Hepatic stellate cell (primary cell): Measurements from ENCODE around the gene DOCK11.

ENCODE experiments used
- DNase-seq: peaks from one replicate; pipeline ENCODE4 v3.0.0; 2011; ENCODE audit warnings: low spot score

Gene DOCK11

DNA sequence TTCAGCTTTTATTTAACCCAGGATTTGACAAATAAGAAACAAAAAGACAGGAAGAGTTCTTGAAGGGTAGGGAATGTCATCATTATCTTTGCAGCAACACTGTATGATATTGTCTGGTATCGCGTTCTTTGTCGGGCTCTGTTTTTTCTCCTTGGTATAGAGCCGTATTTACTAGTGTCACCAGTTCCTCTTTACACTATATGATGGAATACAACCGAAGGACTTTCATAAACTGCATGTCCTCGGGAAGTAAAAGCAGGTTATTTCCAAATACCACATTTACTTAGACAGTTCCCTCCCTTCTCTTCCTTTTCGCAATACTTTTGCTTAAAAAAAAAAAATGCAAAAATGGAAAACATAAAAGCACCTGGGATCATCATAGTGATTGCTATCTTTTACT is 135.2 kb downstream of the DOCK11 start:
- DNase-seq: no peak

DNA sequence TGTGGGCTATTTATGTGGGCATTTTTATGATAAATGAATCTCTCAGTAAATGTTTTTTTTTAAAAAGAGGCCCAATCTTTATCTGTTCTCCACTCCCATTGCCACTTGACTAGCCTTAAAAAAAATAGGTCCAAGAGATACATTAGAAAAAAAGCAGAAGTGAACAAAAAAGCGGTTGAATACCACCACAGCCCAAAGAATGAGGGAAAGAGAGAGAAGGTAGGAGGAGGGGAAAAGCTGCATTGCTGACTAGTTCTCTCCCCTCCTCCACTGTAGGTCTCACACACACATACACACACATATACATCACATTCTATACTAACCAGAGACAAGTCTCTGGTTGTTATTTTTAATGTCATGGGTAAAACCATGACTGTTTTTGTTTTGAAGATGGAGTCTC is 136.0 kb downstream of the DOCK11 start:
- no peak for DNase-seq

DNA sequence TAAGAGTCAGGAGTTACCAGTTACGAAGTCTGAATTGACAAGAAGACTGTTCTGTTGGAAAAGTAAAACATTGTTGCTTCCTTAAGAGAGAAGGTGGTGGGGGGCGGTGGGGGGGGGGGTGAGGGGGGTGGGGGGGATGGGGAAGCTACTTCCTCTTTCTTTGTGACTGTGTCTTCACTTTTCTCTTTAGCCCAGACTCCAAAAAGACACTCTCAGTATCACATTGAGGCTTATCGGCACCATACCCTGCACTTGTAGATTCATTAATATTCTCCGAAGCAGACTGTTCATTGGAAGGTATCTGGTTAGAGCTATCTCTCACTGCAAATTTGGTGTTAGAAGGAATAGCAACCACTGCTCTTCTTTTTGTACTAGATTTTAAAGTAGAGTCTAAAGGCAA is 137.2 kb downstream of the DOCK11 start:
- DNase-seq: no peak

DNA sequence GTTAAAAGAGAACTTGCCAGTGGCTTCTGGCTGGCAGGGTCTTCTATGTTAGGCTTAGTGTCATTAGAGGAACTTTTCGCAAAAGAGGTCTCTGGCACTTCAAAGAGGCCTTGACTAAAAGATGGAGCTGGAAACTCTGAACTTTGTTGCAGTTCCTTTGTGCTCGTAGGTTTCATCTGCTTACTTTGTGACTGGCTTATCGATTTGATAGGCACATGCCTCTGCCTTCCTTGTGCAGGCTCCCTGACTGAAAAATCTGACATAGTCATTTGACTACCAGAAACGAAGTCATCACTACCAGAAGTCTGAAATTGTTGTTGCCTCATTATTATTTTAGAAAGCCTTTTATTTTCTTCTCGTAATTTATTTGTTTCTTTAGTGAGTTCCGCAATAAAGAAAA is 137.9 kb downstream of the DOCK11 start:
- no peak for DNase-seq

DNA sequence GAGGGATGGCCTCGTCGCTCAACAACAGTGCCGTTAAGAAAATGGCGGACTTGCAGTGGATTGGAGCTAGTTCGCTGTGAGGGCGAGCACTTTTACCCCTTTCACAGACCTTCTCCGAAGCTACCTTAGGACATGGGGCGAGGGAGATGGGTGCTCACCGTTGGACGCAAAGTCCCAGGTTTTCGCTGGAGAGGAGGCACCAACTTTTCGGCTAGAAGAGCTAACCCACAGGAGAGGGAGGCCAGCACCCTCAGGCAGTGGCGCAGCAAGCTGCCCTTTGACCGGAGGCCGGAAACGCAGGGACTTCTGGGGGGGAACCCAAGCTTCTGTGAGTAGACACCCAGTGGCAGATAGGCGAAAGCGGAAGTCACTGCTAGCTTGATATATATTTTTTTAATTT is 138.7 kb downstream of the DOCK11 start:
- no peak for DNase-seq

DNA sequence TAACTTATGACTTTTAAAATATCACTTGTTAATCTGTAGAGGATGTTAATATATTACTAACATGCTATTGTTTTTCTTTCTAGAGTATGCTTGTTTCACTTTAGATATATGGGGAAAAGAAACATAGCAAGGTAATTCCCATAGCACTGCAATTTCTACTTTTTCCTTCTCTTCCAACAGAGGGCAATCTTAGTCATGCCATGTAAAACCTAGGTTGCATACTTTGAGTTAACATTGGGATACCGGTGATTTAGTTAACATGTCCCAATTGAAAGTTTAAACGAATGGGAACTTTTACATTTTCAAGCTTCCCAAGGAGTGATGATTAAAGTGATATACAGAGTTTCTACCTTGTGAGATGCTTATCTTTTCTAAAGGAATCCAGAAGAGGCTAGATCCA is 142.4 kb downstream of the DOCK11 start:
- no peak for DNase-seq

DNA sequence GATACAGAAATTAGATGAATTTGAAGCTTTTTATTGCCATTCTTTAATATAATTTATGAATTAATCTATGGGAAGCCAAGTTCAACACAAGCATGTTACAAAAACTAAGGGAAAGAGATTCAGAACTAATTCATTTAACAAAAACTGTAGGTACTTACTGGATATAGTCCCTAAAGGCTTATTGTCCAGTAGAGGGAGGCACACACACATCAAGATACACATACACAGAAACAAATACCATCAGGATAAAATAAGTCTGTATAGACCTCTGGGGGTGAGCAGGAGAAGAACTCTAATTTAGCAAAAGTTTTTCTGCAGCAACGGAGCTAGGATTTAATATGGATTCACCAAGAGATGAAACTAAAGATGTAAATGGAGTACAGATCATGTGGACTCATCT is 148.8 kb downstream of the DOCK11 start:
- DNase-seq: peak; percentile 22

DNA sequence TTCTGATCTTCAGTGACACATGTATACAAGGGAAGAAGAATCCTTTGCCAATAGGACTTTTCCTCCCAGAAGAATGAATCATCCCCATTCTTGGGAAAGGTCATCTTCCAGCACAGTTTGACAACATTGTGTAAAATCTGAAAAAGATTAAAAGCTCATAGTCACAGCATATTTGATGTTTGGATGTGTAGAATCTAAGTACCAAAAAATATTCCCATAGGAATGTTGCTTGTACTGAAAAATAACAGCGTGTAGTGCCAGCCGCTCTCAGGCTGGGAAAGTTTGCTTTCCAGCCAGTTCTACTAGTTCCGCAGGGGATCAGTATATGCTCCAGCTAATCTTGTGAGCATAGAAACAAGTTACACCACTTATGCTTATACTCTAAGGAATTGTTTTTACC is 157.1 kb downstream of the DOCK11 start:
- DNase-seq: no peak

DNA sequence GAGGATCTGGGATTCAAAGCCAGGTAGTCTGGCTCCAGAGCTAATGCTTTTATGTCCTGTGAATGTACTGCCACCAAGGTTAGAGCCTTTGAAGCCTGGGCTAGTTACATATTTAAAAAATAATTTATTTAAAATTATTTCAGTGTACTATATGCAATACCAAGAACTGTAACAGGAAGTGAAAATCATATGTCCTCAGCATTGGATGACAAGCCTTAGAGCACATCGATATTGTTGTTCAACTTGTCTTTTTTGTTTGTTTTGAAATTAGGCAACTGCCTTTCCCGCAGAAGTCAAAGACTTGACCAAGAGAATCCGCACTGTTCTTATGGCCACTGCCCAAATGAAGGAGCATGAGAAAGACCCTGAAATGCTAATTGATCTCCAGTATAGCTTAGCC is 158.7 kb downstream of the DOCK11 start:
- DNase-seq: no peak

DNA sequence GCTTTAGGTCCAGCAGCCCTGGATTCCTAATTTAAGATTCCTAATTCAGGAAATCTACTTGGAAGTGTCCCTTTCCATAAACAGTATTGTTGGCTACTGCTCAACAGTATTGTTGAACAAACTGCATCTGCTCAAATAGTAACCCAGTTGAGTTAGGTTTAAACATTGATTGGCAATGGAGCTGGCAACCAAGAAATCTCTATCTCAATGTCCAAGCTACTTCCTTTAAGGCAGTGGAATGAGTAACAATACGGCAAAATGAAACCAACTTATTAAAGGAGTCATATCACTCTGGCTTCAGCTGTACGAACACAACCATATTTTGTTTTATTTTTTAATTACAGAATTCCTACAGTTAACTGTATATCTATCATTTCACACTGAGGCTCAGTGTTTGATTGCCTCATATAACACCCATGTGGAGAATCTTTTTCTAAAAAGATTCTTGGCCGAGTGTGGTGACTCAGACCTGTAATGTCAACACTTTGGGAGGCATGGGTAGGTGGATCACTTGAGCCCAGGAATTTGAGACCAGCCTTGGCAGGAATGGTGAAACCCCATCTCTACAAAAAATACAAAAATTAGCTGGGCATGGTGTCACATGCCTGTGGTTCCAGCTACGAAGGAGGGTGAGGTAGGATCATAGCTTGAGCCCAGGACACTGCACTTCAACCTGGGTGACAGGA is 160.1 kb downstream of the DOCK11 start:
- DNase-seq: peak; percentile 3

DNA sequence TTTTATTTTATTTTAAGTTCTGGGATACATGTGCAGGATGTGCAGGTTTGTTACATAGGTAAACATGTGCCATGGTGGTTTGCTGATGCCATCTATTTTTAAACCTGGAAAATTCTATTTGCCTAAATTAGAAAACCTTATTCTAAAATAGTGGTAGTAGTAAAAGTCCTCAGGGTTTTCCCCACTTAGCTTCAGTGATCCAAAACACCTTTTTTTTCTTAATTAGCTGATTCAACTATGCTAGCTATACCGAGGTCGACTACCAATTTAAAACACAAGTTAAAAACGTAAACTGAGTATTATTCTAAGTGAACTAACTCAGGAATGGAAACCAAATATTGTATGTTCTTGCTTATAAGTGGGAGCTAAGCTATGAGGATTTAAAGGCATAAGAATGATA is 161.8 kb downstream of the DOCK11 start:
- DNase-seq: no peak

DNA sequence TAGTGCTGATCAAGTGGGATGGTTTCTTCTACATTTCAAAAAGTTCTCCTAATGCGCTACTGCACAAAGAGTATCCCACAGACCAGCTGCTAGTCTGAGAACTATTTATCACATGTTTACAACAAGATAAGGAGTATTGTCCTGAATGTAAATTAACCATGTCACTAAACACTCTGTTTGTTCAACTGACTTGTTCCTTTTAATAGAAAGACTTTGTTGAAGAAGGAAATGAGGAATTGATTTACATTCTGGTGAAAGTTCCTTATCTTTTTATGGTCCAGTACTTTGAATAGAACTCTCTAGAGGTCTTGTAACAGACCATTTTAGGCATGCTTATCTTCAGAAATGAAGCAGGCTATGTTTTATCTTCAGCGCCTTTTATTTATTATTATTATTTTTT is 164.5 kb downstream of the DOCK11 start:
- DNase-seq: no peak

DNA sequence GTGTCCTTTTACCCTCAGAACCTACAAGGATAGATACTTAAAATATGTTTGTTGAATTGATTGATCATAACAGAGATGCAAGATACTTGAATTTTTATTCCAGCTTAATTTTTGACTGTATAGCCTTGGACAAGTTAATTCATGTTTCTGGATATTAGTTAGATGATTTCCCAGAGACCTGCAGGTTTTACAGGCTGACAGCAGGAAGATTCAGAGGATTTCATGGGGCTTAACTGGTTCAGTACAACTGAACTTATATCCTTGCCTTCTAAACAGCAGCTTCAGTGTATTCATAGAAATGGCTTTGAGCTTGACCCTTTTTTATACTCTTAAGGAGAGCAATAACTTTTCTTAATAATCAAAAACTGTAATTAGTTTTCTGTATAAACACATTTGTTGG is 169.6 kb downstream of the DOCK11 start:
- no peak for DNase-seq

DNA sequence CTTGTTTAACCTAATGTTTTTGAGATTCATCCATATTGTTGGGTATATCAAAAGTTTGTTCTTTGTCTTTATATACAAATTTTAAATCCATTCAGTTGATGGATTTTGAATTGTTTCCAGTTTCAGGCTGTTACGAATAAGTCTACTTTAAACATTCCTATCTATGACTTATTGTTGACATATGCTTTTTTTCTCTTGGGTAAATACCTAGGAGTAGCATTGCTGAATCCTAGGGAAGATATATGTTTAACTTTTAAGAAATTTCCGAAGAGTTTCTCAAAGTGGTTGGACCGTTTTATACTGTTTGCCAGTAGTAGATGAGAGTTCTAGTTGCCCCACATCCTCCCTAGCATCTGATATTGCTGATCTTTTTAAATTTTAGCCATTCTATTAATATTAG is 170.9 kb downstream of the DOCK11 start:
- no peak for DNase-seq

DNA sequence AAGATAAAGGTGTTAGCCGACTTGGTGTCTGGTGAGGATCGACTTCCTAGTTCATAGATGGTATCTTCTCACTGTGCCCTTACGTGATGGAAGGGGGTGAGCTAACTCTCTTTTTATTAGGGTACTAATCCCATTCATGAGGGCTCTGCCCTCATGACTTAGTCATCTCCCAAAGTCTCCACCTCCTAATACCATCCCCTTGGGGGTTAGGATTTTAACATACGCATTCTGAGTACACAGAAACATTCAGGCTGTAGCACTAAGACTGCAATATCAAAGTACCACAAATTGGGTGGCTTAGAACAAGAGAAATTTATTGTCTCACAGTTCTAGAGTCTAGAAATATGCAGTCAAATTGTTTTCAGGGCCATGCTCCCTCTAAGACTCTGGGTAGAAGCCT is 173.8 kb downstream of the DOCK11 start:
- DNase-seq: no peak

DNA sequence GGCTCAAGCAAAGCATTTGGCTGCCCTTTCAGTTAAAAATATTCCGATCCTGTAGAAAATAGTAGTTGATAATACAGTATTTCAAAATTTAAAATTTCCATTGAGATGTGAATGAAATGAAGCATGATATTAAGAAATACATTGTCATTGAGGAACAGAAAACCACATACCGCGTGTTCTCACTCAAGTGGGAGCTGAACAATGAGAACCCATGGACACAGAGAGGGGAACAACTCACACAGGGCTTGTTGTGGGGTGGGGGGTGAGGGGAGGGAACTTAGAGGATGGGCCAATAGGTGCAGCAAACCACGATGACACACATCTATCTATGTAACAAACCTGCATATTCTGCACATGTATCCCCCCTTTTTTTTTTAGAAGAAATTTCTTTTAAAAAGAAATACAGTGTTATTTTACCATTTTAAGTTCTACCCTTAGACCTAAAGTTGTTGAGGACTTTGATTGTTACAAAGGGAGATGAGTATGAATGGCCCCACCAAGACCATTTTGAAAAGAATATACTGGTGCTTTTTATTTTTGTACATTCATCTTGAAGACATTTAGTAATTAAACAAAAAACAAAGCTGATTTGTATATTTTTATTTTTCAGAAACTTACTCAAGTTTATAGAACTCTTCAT is 179.8 kb downstream of the DOCK11 start:
- no peak for DNase-seq

DNA sequence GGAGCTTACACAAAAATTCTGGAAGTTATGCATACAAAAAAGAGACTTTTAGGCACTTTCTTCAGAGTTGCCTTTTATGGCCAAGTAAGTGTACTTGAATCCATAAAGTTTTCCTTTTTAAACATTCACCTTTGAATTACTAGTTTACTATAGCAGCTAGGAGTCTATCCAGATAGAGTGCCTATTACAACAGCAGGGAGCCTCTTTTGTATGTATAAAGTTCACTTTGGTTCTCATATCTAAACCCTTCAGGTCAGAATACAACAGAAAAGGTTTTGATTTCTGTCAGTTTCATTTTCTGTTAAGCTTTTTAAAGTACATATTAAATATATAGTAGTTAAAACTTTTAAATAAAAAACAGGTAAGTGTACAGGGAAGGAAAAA is 180.3 kb downstream of the DOCK11 start:
- no peak for DNase-seq

DNA sequence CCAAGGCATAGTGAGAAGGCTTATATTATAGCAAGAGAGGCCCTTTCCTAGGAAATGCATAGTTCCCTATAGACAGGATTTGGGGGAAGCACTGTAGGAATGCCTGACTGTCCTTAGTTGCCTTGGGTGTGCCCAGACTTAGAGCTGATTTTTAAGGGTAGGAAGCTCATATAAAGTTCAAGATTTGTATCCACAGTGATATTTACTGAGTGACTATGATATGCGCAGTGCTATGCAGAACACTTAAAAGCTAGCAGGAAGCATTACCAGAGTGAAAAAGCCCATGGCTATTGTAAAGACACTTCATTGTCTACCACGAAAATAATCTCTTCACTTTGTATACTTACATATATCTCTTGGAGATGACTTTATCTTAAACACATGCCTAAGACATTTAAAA is 181.7 kb downstream of the DOCK11 start:
- no peak for DNase-seq

DNA sequence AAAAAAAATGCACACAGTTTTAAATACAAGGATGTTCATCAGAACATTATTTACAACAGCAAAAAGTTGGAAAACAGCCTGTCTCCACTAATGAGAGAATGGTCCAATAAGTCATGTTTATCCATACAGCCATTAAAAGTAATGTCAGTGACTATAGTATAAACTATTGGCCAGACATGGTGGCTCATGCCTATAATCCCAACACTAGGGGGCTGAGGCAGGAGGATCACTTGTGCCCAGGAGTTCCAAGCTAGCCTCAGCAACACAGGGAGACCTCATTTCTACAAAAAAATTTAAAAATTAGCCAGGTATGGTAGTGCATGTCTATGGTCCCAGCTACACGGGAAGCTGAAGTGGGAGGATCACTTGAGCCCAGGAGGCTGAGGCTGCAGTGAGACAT is 183.7 kb downstream of the DOCK11 start:
- no peak for DNase-seq

DNA sequence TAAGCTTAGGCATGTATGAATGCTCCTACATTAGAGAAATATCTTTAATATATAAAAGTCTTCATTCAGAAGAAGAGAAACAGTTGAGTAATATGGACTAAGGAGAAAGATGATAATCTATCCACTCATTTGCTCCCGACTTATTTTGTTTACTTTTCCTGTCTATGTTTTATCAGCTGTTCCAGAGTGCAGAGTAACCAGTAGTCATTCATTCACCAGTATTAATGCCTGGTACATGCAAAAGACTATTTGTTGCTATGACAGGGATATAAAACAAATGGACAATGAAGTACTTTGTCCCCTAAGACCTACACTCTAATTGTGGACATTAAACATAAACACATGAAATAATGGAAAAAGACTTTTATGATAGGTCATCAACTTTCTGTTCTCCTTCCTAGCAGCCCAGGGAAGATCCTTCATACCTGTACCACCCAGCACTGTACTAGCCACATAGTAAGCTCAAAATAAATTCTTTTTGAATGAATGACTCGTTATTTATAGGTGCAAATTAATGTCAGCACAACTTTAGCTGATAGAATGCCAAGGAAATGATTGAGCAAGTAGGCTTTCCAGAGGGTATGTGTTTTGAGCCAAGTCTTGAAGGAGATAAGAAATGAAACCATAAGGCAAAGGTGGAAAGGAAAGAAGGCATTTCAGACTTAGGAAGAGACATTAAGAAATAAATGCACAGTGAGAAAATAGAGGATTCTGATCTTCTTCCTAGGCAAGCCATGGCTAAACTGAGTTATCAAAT is 186.8 kb downstream of the DOCK11 start:
- no peak for DNase-seq

DNA sequence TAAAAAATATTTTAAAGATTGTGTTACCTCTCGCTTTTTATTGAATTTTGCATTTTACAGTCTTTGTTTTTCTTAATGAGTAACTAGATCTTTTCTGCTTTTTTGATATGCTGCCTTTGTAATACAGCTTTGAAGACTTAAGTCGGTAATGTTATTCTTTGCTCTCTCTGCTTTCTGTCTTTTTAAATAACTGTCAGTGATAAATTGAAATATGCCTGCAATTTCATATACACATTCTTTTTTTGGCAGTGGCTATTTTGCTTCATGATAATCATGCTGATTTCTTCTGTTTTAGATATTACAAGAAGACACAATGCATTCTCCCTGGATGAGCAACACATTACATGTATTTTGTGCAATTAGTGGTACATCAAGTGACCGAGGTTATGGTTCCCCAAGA is 189.8 kb downstream of the DOCK11 start:
- DNase-seq: no peak

DNA sequence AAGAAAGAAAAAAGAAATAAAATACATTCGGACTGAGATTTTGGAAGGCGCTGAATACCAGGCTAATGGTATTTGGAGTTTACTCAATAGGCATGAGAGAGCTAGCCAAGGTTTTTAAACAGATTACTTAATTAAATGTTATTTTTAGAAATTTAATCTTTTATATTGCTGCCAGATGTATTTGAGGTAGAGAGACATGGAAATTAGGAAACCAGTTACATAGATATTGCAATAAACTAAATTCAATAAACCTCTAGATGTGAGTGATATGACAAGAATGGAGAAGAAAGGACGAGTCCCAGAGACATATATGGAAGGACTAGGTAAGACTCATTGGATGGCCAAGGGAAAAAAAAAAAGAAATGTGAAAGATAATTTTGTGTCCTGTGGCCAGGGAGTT is 193.3 kb downstream of the DOCK11 start:
- no peak for DNase-seq

DNA sequence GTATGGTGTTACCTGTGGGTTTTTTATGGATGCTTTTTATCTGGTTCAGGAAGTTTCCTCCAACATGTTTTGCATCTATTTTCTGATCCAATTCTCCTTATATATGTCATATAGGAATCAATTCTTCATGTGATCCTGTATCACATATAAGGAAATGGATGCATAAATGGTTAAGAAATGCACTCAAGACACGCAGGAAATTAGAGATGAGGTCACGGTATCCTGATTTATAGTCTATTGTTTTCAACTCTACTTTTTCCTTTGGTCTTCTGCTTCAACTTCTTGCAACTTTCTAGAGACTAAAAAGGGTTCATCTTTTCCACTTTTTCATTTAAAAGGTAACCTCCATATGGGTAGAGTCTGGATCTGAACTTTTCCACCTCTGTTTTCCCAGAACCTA is 198.2 kb downstream of the DOCK11 start:
- no peak for DNase-seq

DNA sequence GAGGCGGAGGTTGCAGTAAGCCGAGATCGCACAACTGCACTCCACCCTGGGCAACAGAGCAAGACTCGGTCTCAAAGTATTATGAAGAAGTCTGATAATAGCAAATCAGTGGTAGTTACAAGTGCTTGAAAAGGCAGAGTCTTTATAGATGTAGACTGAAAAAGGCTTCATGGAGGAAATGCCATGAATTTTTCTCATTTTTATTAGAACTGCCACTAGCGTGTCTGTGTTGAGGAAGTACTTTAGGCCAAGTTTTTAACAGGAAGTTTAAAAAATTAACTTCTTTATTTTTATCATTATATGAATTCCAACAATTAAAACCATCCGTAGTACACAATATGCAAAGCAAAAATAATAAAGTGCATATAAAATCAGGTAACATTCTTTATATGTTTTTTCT is 199.0 kb downstream of the DOCK11 start:
- DNase-seq: no peak
